HG02938 (cell line): Measurements from ENCODE around the gene GRIA4.
A peak's percentile ranks its signal among the peaks of the same experiment; 100 is the strongest.

ENCODE experiments used
- ATAC-seq: cut with Tn5 transposase; IDR thresholded peaks from one replicate; pipeline ENCODE4 v1.9.1; 2021; ENCODE audit warnings: mild to moderate bottlenecking, moderate library complexity; ENCODE audit not compliant: unreplicated experiment

GRIA4 gene

GRCh38 chr11:105609832-105610781, at the start of gene GRIA4:
Gene GRIA4, plus strand, starts transcription at chr11:105610073. Its CDS starts 925 bp downstream, at chr11:105610998.
- ATAC-seq, result no peak

- no peak for ATAC-seq
These were observed 36.8 kb upstream of the GRIA4 start for GRCh38 chr11:105573091-105573490.

- ATAC-seq, result no peak
These were observed 34.9 kb upstream of the GRIA4 start for GRCh38 chr11:105574974-105575373.

- no peak for ATAC-seq
These were observed 32.2 kb upstream of the GRIA4 start for GRCh38 chr11:105577641-105578040.

DNA sequence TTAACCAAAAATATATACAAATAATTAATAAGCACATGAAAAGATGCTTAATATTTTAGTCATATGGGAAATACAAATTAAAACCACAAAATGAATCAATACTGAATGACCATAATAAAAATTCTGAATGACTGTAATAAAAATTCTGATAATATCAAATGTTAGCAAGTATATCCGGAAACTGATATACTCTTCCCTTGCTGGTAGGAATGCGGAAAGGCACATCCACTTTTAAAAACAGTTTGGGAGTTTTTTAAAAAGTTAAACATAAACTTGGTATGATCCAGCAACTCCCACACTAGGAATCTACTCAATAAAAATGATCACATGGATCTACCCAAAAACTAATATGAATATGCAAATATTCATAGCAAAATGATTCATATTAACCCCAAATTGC, 30.8 kb upstream of the GRIA4 start:
- ATAC-seq, result no peak

- ATAC-seq, result no peak
These were observed 27.4 kb upstream of the GRIA4 start for GRCh38 chr11:105582497-105582896.

GRCh38 chr11:105588001-105588400, 21.9 kb upstream of the GRIA4 start:
- no peak for ATAC-seq

- ATAC-seq, result no peak
These were observed 20.5 kb upstream of the GRIA4 start for GRCh38 chr11:105589346-105589745.

GRCh38 chr11:105592035-105592434, 17.8 kb upstream of the GRIA4 start:
- no peak for ATAC-seq

- no peak for ATAC-seq
These were observed 11.5 kb upstream of the GRIA4 start for GRCh38 chr11:105598371-105598770.

GRCh38 chr11:105603156-105603555, 6.7 kb upstream of the GRIA4 start:
- no peak for ATAC-seq

- peak; percentile 91 for ATAC-seq
These were observed 512 bp upstream of the GRIA4 start for GRCh38 chr11:105609341-105609781.

GRCh38 chr11:105610871-105611571, 1.1 kb downstream of the GRIA4 start:
- ATAC-seq, result no peak

DNA sequence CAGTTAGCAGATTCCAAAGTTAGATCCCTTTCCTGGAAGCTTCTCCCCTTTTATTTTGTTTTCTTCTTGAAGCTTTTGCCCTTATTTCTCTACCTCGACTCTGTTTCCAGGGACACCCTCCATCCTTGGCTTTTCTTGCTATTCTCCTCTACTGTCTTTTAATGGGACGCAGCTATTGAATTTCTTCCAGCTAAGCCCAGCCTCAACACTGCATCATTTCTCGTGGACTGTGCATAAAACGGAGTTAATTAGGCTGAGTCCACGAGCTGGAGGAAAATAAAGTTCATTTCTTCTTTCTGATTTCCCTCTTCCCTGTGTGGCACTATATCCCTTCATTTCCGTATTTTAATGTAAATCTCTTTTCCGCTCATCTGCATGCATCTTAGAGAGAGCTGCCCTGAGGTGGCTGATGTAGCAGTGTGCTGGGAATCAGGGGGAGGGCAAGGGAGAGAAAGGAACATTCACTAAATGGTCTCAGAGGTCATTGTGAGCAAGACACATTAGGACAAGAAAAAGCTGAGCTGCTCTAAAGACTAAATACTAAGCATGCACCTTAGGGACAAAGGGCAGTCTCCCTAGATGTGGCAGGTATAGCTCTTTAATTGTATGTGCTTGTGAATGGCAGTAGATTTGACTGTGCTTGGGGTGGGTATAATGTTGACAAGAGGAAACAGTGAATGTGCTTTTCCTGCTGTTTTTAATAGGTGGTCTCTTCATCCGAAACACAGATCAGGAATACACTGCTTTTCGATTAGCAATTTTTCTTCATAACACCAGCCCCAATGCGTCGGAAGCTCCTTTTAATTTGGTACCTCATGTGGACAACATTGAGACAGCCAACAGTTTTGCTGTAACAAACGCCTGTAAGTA, 1.9 kb downstream of the GRIA4 start:
- no peak for ATAC-seq

- no peak for ATAC-seq
These were observed 2.9 kb downstream of the GRIA4 start for GRCh38 chr11:105612771-105613170.

- ATAC-seq, result no peak
These were observed 3.3 kb downstream of the GRIA4 start for GRCh38 chr11:105613183-105613582.

GRCh38 chr11:105618343-105618955, 8.6 kb downstream of the GRIA4 start:
- no peak for ATAC-seq

- ATAC-seq, result no peak
These were observed 9.7 kb downstream of the GRIA4 start for GRCh38 chr11:105619556-105619955.

- no peak for ATAC-seq
These were observed 12.1 kb downstream of the GRIA4 start for GRCh38 chr11:105622016-105622415.

DNA sequence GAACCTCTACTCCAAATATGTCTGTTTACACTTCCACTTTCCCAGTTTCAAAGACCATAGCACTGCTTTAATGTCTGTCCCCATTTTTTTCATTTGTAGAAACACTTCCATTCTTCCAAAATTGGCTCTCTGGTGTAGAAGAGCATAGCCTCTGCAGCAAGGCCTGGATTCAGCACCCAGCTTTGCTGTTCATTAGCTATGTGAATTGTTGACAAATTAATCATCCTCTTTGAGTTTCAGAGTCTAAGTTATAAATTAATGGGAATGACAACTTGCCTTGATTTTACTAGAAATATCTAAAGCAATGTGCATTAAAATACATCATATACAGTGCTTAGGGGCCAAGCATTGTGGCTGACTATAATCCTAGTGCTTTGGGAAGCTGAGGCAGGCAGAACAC, 22.4 kb downstream of the GRIA4 start:
- no peak for ATAC-seq

GRCh38 chr11:105635466-105635865, 25.6 kb downstream of the GRIA4 start:
- ATAC-seq, result no peak
